Panc1 (cell line): ENCODE data around the gene GAL3ST1. TPM values are rescaled to one million over a fixed set of nuclear protein-coding genes. Genes with fewer than 3 reads are reported as not detected.

Experiments
- ATAC-seq: fragments of 200-7000 bp; cut with Tn5 transposase; 2 replicates; pipeline ENCODE4 v1.9.1; 2020; ENCODE audit warnings: mild to moderate bottlenecking, moderate library complexity
- BruUV-seq: library from RNA; stranded (reverse); fragments of 400-500 nt; replicated peaks from 2 replicates; lab custom pipeline; 2021; lab: Mats Ljungman, UMichigan
- CTCF ChIA-PET: fragments of 300-600 bp; sonication (Branson Sonifier 250); formaldehyde crosslinking; loops from one replicate; lab custom pipeline; 2022; ENCODE audit warnings: antibody characterized with exemption; lab: Charles Lee
- POLR2A ChIA-PET: fragments of 300-600 bp; sonication (Branson Sonifier 250); formaldehyde crosslinking; loops from one replicate; lab custom pipeline; 2022; ENCODE audit warnings: antibody characterized with exemption; lab: Charles Lee
- DNase-seq: peaks from one replicate; pipeline ENCODE4 v3.0.0-alpha.2; 2010; ENCODE audit warnings: low read depth, low spot score
- H3K27ac ChIP-seq: 2 replicates; pipeline ENCODE4 v1.5.1; 2011; ENCODE audit warnings: mild to moderate bottlenecking, low read length, inconsistent platforms
- H3K27me3 ChIP-seq: fragments of 200-500 bp; sonication (Bioruptor generic); 2 replicates; pipeline ENCODE4 v1.6.0; 2014; ENCODE audit warnings: low read length, inconsistent platforms; ENCODE audit not compliant: control insufficient read depth, insufficient read depth
- H3K36me3 ChIP-seq: fragments of 200-500 bp; sonication (Bioruptor generic); 2 replicates; pipeline ENCODE4 v1.5.1; 2014; ENCODE audit warnings: inconsistent platforms, mild to moderate bottlenecking, low read length, moderate library complexity; ENCODE audit not compliant: control insufficient read depth, insufficient read depth
- H3K4me1 ChIP-seq: 2 replicates; pipeline ENCODE4 v1.5.1; 2011; ENCODE audit warnings: inconsistent platforms, mild to moderate bottlenecking, low read length, moderate library complexity; ENCODE audit not compliant: control insufficient read depth, insufficient read depth
- H3K4me3 ChIP-seq, 2 experiments: 2 replicates each; pipeline ENCODE4 v1.5.1; 2011 to 2012; ENCODE audit warnings: low read depth in 2 of 2, low read length in 2 of 2, mild to moderate bottlenecking in 2 of 2, inconsistent platforms in 1 of 2, moderate library complexity in 1 of 2
- H3K9me3 ChIP-seq: fragments of 200-500 bp; sonication (Bioruptor generic); 2 replicates; pipeline ENCODE4 v1.5.1; 2014; ENCODE audit warnings: low read depth, mild to moderate bottlenecking, inconsistent platforms, low read length, moderate library complexity; ENCODE audit not compliant: control insufficient read depth, insufficient read depth
- POLR2AphosphoS5 ChIP-seq: IDR thresholded peaks from 2 replicates; pipeline ENCODE4 v1.6.1; 2012; ENCODE audit warnings: mild to moderate bottlenecking, low read depth, low read length, moderate library complexity
- SIN3A ChIP-seq: IDR thresholded peaks from 2 replicates; pipeline ENCODE4 v1.6.1; 2012; ENCODE audit warnings: low read depth, mild to moderate bottlenecking, low read length, moderate library complexity, borderline replicate concordance; ENCODE audit not compliant: insufficient read depth
- TCF7L2 ChIP-seq: IDR thresholded peaks from 2 replicates; pipeline ENCODE4 v1.6.1; 2011; ENCODE audit warnings: mild to moderate bottlenecking, low read depth, low read length, inconsistent platforms
- in situ Hi-C: cut with HindIII; loops from 2 replicates; pipeline ENCODE4 v1.10.0; 2016; ENCODE audit warnings: low sequenced_read_pairs, low pct_unique_long_range_greater_than_20kb
- intact Hi-C: fragments of 100-400 bp; cut with micrococcal nuclease; formaldehyde crosslinking; loops from one replicate; pipeline ENCODE4 v1.10.0; 2022; ENCODE audit not compliant: unreplicated experiment
- total RNA-seq: library from RNA; stranded (reverse); gene quantifications from one replicate; pipeline ENCODE4 v1.2.1, GENCODE V29; 2021; ENCODE audit not compliant: unreplicated experiment
- TF ChIP-seq, protein P1 (sequence below): fragments of 450-650 bp; IDR thresholded peaks from 2 replicates; pipeline ENCODE4 v1.5.1; 2017; ENCODE audit warnings: mild to moderate bottlenecking
- TF ChIP-seq, protein P2 (sequence below), 2 experiments: IDR thresholded peaks; 2 replicates each; pipeline ENCODE4 v1.6.1; 2011 to 2012; ENCODE audit warnings: low read depth in 2 of 2, control low read depth in 1 of 2, low read length in 1 of 2, mild to moderate bottlenecking in 1 of 2, moderate library complexity in 1 of 2; ENCODE audit not compliant: insufficient read depth in 1 of 2

Gene GAL3ST1
- total RNA-seq, 1 experiment from 2014 or later = 1.1 TPM

GRCh38 chr22:30557243-30557642, 17.2 kb downstream of the GAL3ST1 start:
- ATAC-seq = no peak; the same call in 1 of the 2 replicates
- H3K4me1 ChIP-seq = no peaks in the 10 kb centered on the region
- no peak for DNase-seq
- no peak for TF ChIP-seq SIN3A
- TF ChIP-seq TCF7L2 = no peak
- TF ChIP-seq POLR2AphosphoS5 = no peak
- no peaks in the 10 kb centered on the region for H3K27me3 ChIP-seq
- no peaks in the 10 kb centered on the region for H3K9me3 ChIP-seq
- no peak overlapping the region for H3K27ac ChIP-seq
- no peak overlapping the region for H3K4me3 ChIP-seq
- CTCF ChIA-PET = no interaction called here
- in situ Hi-C loops (no loop called here), intact Hi-C loops (no loop called here)
- no peaks in the 10 kb centered on the region for H3K36me3 ChIP-seq
- BruUV-seq = no TSS peak
- POLR2A ChIA-PET = no interaction called here

GRCh38 chr22:30556388-30556787, 18.1 kb downstream of the GAL3ST1 start:
- no peak overlapping the region for H3K27ac ChIP-seq
- peak; percentile 64; the same call in 1 of the 2 replicates for ATAC-seq
- no peaks in the 10 kb centered on the region for H3K36me3 ChIP-seq
- H3K27me3 ChIP-seq = no peaks in the 10 kb centered on the region
- in situ Hi-C loops = no loop called here
- H3K4me1 ChIP-seq = no peaks in the 10 kb centered on the region
- TF ChIP-seq, protein P1, sequence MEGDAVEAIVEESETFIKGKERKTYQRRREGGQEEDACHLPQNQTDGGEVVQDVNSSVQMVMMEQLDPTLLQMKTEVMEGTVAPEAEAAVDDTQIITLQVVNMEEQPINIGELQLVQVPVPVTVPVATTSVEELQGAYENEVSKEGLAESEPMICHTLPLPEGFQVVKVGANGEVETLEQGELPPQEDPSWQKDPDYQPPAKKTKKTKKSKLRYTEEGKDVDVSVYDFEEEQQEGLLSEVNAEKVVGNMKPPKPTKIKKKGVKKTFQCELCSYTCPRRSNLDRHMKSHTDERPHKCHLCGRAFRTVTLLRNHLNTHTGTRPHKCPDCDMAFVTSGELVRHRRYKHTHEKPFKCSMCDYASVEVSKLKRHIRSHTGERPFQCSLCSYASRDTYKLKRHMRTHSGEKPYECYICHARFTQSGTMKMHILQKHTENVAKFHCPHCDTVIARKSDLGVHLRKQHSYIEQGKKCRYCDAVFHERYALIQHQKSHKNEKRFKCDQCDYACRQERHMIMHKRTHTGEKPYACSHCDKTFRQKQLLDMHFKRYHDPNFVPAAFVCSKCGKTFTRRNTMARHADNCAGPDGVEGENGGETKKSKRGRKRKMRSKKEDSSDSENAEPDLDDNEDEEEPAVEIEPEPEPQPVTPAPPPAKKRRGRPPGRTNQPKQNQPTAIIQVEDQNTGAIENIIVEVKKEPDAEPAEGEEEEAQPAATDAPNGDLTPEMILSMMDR = no peak; the same call in 1 of the 2 replicates
- TF ChIP-seq POLR2AphosphoS5 = no peak
- no peak for TF ChIP-seq SIN3A
- TF ChIP-seq, protein P2, sequence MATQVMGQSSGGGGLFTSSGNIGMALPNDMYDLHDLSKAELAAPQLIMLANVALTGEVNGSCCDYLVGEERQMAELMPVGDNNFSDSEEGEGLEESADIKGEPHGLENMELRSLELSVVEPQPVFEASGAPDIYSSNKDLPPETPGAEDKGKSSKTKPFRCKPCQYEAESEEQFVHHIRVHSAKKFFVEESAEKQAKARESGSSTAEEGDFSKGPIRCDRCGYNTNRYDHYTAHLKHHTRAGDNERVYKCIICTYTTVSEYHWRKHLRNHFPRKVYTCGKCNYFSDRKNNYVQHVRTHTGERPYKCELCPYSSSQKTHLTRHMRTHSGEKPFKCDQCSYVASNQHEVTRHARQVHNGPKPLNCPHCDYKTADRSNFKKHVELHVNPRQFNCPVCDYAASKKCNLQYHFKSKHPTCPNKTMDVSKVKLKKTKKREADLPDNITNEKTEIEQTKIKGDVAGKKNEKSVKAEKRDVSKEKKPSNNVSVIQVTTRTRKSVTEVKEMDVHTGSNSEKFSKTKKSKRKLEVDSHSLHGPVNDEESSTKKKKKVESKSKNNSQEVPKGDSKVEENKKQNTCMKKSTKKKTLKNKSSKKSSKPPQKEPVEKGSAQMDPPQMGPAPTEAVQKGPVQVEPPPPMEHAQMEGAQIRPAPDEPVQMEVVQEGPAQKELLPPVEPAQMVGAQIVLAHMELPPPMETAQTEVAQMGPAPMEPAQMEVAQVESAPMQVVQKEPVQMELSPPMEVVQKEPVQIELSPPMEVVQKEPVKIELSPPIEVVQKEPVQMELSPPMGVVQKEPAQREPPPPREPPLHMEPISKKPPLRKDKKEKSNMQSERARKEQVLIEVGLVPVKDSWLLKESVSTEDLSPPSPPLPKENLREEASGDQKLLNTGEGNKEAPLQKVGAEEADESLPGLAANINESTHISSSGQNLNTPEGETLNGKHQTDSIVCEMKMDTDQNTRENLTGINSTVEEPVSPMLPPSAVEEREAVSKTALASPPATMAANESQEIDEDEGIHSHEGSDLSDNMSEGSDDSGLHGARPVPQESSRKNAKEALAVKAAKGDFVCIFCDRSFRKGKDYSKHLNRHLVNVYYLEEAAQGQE (IDR thresholded peaks at IDR 0.05; ENCODE audit: insufficient read depth in 1 of 2, low read depth in 2 of 2, low read length in 1 of 2) = no peak
- TF ChIP-seq TCF7L2 = no peak
- DNase-seq = no peak
- POLR2A ChIA-PET = no interaction called here
- intact Hi-C loops = no loop called here
- no peak overlapping the region for H3K4me3 ChIP-seq
- CTCF ChIA-PET = no interaction called here
- no peaks in the 10 kb centered on the region for H3K9me3 ChIP-seq
- no TSS peak for BruUV-seq

DNA sequence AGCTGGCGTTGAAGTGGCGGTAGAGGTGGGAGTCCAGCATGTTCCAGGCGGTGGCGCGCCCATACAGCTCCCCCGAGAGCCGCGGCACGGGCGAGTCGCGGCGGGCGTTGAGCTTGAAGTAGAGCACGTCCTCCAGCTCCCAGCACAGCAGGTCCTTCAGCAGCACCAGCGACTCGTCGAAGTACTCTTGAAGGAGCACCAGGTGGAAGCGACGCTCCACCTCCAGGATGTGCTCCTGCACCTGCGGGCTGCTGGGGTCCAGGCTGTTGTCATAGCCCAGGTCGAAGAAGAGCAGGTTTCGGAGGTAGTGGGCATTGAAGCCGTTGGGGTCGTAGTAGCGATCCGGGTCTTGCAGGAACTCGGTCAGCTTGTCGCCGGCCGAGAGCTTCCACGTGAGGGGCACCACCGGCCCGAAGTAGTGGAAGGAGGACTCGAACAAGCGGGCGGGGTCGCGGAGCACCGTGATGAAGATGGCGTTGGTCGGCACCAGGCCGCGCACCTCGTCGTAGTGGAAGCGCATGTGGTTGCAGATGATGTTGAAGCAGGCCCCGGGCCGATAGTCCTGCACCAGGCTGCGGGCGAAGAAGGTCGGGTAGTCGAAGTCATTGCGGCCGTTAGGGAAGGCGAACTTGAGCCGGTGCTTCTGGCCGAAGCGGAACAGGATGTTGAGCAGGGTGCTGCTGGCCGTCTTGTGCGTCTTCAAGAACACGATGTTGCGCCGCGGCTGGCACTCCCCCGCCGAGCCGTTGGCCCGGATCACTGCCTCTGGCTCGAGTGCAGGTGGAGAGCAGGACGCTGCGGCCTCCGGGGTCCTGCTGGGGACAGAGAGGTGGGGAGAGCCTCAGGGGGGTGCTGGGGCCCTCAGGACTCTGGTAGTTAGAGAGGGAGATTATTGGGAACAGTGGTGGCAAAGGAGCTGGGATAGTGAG, 18.9 kb downstream of the GAL3ST1 start:
- Histone ChIP-seq H3K36me3 (no peaks in the 10 kb centered on the region), H3K9me3 (no peaks in the 10 kb centered on the region), H3K4me1 (no peaks in the 10 kb centered on the region), H3K27me3 (no peaks in the 10 kb centered on the region), H3K4me3 (no peak overlapping the region), H3K27ac (no peak overlapping the region)
- in situ Hi-C loops (no loop called here), intact Hi-C loops (no loop called here)
- ChIA-PET CTCF (no interaction called here), POLR2A (no interaction called here)
- DNase-seq = no peak
- ATAC-seq = no peak
- no peak for TF ChIP-seq SIN3A
- TF ChIP-seq POLR2AphosphoS5 = no peak
- no peak for TF ChIP-seq TCF7L2
- TF ChIP-seq, protein P1 = no peak
- TF ChIP-seq, protein P2 (IDR thresholded peaks at IDR 0.05; ENCODE audit: insufficient read depth in 1 of 2, low read depth in 2 of 2, low read length in 1 of 2) = no peak
- no TSS peak for BruUV-seq
